B cell (primary cell): ENCODE data around the gene PPTC7.

ENCODE experiments used
- CTCF ChIP-seq: fragments of 200-600 bp; IDR thresholded peaks from one replicate; pipeline ENCODE4 v1.8.0; 2022; ENCODE audit warnings: antibody characterized with exemption, mild to moderate bottlenecking
- EZH2 ChIP-seq: IDR thresholded peaks from 2 replicates; pipeline ENCODE4 v1.6.1; 2012; ENCODE audit warnings: borderline replicate concordance, low read depth, mild to moderate bottlenecking, moderate library complexity, low read length; ENCODE audit not compliant: insufficient read depth, poor library complexity, severe bottlenecking

- TF ChIP-seq CTCF (no peak), EZH2 (no peak)
Measured at GRCh38 chr12:110514363-110514762, 68.8 kb downstream of the PPTC7 start.
